ENCODE results near the gene CDC7. TPM values are rescaled to one million over a fixed set of nuclear protein-coding genes. Genes with fewer than 3 reads are reported as not detected.

The CDC7 gene
- 9.9 and 13.7 TPM in 2 replicates for total RNA-seq

GRCh38 chr1:91500756-91501522 lies at the start of gene CDC7:
Gene CDC7, plus strand, starts transcription at chr1:91500851. Its CDS starts 866 bp downstream, at chr1:91501717.

Other genes with a start within 250 kb of the CDC7 start
- 0.39 and 1.1 TPM in 2 replicates for gene HFM1, start 96.0 kb upstream of the CDC7 start, total RNA-seq

All from subcutaneous preadipocyte (primary cell).